Activated naive CD4-positive, alpha-beta T cell treated with anti-CD3 and anti-CD28 coated beads, Interleukin-2, amount 10 ng/mL, durations not matched to agents 7 days and 5 days (primary cell): ENCODE data around the gene FOXP1.

Experiments used
- CTCF ChIA-PET: fragments of 350-600 bp; sonication (Branson Sonifier 250); formaldehyde crosslinking; loops from one replicate; lab custom pipeline; 2021; ENCODE audit warnings: antibody characterized with exemption; lab: Charles Lee
- DNase-seq: peaks from one replicate; pipeline ENCODE4 v3.0.0-alpha.2; 2020
- H3K27ac Mint-ChIP-seq: one replicate; pipeline ENCODE4 v1.8.0; 2021; ENCODE audit warnings: mild to moderate bottlenecking, moderate library complexity, mixed read lengths
- H3K27me3 Mint-ChIP-seq: one replicate; pipeline ENCODE4 v1.8.0; 2021; ENCODE audit warnings: mild to moderate bottlenecking, mixed read lengths
- H3K36me3 Mint-ChIP-seq: one replicate; pipeline ENCODE4 v1.8.0; 2021; ENCODE audit warnings: mixed read lengths
- H3K4me1 Mint-ChIP-seq: one replicate; pipeline ENCODE4 v1.8.0; 2021; ENCODE audit warnings: mixed read lengths
- H3K4me3 Mint-ChIP-seq: one replicate; pipeline ENCODE4 v1.8.0; 2021; ENCODE audit warnings: mild to moderate bottlenecking, moderate library complexity, mixed read lengths
- H3K9me3 Mint-ChIP-seq: one replicate; pipeline ENCODE4 v1.8.0; 2021; ENCODE audit warnings: mixed read lengths

FOXP1 gene

DNA sequence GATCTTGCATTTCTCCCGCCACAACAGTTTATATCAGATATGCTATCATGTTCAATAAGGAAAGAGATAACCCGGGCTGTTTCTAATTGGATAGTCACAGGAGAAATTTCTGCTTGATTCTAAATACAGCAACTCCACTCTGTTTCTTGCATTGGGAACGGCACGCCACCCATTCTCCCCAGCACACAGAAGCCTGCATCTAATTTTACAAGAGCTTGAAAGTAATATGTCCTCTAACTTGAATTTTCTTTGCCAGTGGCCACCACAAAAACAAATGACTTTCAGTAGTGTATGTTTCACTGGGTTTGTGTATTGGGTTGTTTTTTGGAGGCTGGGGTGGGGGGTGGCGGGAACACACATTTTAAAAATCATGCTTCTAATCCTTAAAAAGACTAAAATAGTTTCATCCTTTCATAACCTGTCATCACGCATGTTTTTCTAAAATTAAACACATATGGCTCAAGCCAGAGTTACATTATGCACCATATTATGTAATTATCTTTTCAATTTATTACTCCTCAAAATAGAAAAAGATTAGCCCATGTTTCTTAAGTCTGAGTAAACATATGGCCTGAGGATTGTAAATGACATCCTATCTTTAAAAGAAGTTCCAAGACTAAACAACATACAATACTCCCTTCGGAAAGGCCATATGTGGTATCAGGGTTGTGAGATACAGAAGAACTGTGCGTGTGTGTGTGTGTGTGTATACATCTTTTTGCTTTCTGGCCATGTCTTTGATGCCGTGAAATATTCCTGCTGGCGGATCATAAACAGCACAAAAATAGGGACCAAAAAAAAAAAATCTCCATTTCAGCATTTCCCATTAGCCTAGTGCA lies 176.3 kb downstream of the FOXP1 start:
- Mint-ChIP-seq H3K4me3 (no peak overlapping the region), H3K36me3 (peaks cover 3% of the 10 kb centered on the region), H3K27me3 (peaks cover 11% of the 10 kb centered on the region), H3K4me1 (peaks cover 15% of the 10 kb centered on the region), H3K27ac (no peak overlapping the region), H3K9me3 (no peaks in the 10 kb centered on the region)
- no peak for DNase-seq
- CTCF ChIA-PET, result no interaction called here

DNA sequence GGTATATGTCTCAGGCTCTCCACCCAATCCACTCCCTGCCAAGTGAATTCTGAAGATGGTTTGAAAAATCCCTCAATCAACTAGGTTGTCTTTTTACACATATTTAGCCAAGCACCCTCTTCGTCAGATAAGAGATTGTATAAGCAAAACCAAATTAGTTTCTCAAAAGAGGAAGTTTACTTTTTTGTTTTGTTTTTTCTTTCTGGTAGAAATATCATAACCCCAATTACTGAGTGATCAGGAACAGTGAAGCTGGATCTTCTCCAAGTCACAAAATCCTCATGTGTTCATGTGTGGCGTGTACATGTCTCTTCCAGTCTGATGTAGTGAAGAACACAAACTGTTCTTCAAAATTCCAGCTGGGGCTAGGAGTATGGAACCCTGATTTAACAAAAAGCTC lies 180.6 kb downstream of the FOXP1 start:
- CTCF ChIA-PET, result interaction anchor here (1.1 kb wide), 1 partner anchor 10 kb away, joined by 3 read pairs; no protein-coding TSS in a partner anchor
- H3K9me3 Mint-ChIP-seq, result no peaks in the 10 kb centered on the region
- no peak overlapping the region for H3K4me3 Mint-ChIP-seq
- peaks cover 4% of the 10 kb centered on the region for H3K27me3 Mint-ChIP-seq
- H3K4me1 Mint-ChIP-seq, result peaks cover 40% of the 10 kb centered on the region
- peaks cover 4% of the 10 kb centered on the region for H3K36me3 Mint-ChIP-seq
- no peak overlapping the region for H3K27ac Mint-ChIP-seq
- no peak for DNase-seq

DNA sequence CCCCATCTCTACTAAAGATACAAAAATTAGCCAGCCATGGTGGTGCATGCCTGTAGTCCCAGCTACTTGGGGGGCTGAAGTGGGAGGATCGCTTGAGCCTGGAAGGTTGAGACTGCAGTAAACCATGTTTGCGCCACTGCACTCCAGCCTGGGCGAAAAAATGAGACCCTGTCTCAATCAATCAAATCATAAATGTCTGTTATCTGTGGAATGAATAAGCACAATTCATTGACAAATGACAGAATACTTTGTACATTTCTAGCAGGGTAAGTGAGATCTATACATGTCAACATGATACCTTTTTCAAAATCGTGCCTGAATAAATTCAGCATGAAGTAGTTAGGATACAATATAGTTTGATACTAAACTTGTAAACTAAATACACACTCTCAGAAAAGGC lies 181.2 kb downstream of the FOXP1 start:
- H3K4me1 Mint-ChIP-seq, result peaks cover 46% of the 10 kb centered on the region

DNA sequence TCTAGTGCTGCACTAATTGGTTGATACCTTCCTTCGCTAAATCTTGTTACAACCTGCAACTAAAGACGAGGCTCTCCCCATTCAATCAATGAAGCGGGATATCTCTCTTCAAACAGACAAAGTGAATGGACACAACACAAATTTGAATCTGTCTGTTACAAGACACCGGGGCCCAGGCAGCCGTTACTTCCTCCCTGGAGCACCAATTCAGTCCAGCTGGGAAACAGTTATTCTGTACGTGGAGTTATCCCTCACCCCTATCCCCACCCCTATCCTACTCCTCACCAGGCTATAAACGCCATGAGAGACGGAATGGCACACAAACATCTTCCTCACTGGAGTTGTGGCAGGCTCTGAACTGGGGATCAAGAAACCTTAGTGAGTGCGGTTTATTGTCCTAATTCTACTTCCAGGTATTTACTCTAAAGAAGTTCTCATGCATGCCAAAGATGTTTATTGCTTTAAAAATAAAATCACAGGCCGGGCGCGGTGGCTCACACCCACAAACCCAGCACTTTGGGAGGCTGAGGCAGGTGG lies 181.8 kb downstream of the FOXP1 start:
- no peak overlapping the region for H3K27ac Mint-ChIP-seq
- DNase-seq, result no peak
- no peaks in the 10 kb centered on the region for H3K9me3 Mint-ChIP-seq
- peaks cover 50% of the 10 kb centered on the region for H3K4me1 Mint-ChIP-seq
- peaks cover 4% of the 10 kb centered on the region for H3K36me3 Mint-ChIP-seq
- no peak overlapping the region for H3K4me3 Mint-ChIP-seq
- CTCF ChIA-PET, result interaction anchor here (0.6 kb wide), 1 partner anchor 33 kb away, joined by 3 read pairs; no protein-coding TSS in a partner anchor
- H3K27me3 Mint-ChIP-seq, result peaks cover 4% of the 10 kb centered on the region

More for the DNA sequence above, 181.2 kb downstream of the FOXP1 start:
- Mint-ChIP-seq H3K36me3 (peaks cover 4% of the 10 kb centered on the region), H3K9me3 (no peaks in the 10 kb centered on the region), H3K4me3 (no peak overlapping the region), H3K27ac (no peak overlapping the region), H3K27me3 (peaks cover 4% of the 10 kb centered on the region)
- DNase-seq, result no peak
- CTCF ChIA-PET, result interaction anchor here (0.6 kb wide), 1 partner anchor 34 kb away, joined by 3 read pairs; no protein-coding TSS in a partner anchor

DNA sequence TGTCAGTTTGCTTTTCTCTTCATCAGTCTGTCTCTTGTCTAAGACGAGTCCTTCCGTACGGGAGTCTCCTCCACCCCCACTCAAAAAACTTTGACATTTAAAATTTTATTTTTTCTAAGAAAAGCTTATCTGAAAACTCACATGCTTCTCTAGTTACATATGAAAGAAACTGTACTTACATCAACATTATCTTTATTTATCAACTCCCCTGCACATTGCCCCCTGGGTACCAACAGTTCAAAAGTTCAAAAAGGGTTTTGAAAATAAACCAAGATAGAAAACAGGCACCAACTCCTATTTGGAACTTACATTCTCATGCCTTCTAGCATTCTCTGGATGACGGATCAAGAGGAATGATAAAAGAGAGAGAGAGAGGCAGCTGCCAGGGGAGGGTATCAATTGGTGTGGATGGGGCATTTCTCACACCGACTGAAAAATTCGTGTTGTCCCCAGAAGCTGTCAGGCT lies 182.5 kb downstream of the FOXP1 start:
- no peak overlapping the region for H3K27ac Mint-ChIP-seq
- DNase-seq, result no peak

DNA sequence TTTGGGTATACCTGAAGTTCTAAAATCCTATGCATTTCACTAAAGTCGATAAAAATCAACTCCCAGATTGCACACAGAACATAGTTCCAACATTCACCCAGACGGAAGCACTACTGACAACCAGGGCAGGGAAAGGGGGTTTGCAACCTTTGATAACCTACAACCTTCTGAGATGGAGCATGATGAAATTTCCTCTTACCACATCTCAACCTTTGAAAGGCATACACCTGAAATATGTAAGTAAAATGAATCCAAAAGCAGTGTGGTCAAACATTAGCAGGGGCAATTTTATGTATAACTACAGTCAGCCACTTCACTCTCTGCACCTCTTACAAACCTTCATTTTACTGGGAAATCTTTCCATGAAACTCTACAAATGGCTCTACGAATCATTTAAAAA lies 184.1 kb downstream of the FOXP1 start:
- Mint-ChIP-seq H3K27ac (no peak overlapping the region), H3K4me3 (no peak overlapping the region), H3K9me3 (no peaks in the 10 kb centered on the region), H3K36me3 (peaks cover 8% of the 10 kb centered on the region), H3K27me3 (peaks cover 10% of the 10 kb centered on the region), H3K4me1 (peaks cover 56% of the 10 kb centered on the region)
- CTCF ChIA-PET, result no interaction called here
- no peak for DNase-seq

More for the DNA sequence above, 182.5 kb downstream of the FOXP1 start:
- H3K36me3 Mint-ChIP-seq, result peaks cover 4% of the 10 kb centered on the region
- no peaks in the 10 kb centered on the region for H3K9me3 Mint-ChIP-seq
- H3K27me3 Mint-ChIP-seq, result peaks cover 4% of the 10 kb centered on the region
- no peak overlapping the region for H3K4me3 Mint-ChIP-seq
- CTCF ChIA-PET, result no interaction called here
- peaks cover 51% of the 10 kb centered on the region for H3K4me1 Mint-ChIP-seq

DNA sequence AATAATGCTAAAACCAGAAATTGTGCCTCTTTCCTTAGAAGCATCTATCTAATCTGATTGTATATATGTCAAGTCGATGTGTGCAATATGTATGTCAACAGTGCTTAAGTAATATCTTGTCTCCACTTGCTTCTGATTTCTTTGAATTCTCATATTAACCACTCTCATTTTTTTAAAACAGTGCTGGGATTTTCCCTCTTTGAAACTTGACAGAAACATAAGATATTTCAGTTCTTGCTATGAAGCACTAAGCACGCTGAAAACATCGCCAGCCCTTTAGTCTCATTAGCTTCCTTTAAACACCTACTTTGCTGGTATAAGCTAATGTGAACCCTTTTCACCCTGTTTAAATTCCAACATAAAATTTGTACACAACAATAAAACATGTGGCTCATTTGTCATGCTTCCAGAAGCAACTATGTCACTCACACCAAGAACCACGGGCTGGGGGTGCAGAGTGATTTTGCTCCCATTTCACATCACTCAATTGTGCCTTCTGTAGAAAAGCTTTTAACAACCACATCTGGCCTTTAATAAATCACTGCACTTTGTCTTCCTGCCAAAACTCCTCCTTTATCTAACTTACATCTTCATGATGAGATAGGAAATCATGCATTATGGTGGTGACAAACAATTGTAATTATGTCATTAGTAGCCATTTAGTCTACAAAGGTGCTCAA lies 185.2 kb downstream of the FOXP1 start:
- Mint-ChIP-seq H3K4me1 (peaks cover 56% of the 10 kb centered on the region), H3K27ac (no peak overlapping the region), H3K27me3 (peaks cover 13% of the 10 kb centered on the region), H3K36me3 (peaks cover 7% of the 10 kb centered on the region), H3K9me3 (no peaks in the 10 kb centered on the region), H3K4me3 (no peak overlapping the region)
- no peak for DNase-seq
- CTCF ChIA-PET, result interaction anchor here (1.3 to 2.4 kb wide), 8 partner anchors 9 to 91 kb away, joined by 3 to 7 read pairs (median 4); no protein-coding TSS in a partner anchor

DNA sequence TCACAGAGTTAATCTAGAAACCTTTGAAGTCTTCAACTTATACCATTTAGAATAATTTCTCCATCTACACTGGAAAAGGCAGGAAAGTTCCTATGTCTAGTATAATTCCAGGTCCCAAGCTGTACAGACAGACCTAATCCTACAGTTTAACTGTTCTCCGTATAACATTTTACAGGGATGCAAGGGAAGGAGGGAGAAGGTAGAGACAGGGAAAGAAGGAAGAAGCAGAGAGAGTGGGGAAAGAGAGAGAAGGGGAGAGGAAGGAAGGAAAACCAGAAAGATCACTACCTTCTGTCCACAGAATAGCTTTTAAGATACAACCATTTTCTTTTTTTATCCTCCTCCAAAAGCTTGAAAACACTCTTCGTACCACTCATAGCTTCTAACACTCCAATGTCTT lies 185.8 kb downstream of the FOXP1 start:
- Mint-ChIP-seq H3K27ac (peak overlapping the region; percentile 19), H3K9me3 (no peaks in the 10 kb centered on the region), H3K36me3 (peaks cover 5% of the 10 kb centered on the region), H3K4me3 (no peak overlapping the region), H3K27me3 (peaks cover 13% of the 10 kb centered on the region), H3K4me1 (peaks cover 50% of the 10 kb centered on the region)
- CTCF ChIA-PET, result interaction anchor here (1.0 to 2.4 kb wide), 10 partner anchors 9 to 90 kb away, joined by 3 to 7 read pairs (median 4); no protein-coding TSS in a partner anchor
- DNase-seq, result no peak

DNA sequence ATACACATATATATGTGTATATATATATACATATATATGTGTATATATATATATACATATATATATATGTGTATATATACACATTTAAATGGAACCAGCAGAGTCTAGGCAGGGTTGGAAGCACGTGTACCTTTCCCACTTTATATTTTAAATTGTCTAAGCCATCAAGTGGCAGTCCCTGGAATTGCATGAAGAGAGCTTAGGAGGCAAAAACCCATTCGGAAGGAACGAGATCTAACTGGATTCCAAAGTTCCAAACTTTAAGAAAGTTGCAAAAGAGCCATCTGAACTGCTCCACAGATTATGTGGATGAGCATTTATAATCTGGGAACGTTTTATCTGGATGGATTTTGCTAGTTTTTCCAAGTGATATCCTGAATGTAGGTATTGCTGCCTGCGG lies 186.5 kb downstream of the FOXP1 start:
- H3K27me3 Mint-ChIP-seq, result peaks cover 13% of the 10 kb centered on the region
- no peak overlapping the region for H3K4me3 Mint-ChIP-seq
- CTCF ChIA-PET, result interaction anchor here (1.0 to 2.4 kb wide), 8 partner anchors 13 to 89 kb away, joined by 3 to 7 read pairs (median 4); no protein-coding TSS in a partner anchor
- DNase-seq, result no peak
- no peaks in the 10 kb centered on the region for H3K9me3 Mint-ChIP-seq
- no peak overlapping the region for H3K27ac Mint-ChIP-seq
- peaks cover 48% of the 10 kb centered on the region for H3K4me1 Mint-ChIP-seq
- H3K36me3 Mint-ChIP-seq, result peaks cover 5% of the 10 kb centered on the region

DNA sequence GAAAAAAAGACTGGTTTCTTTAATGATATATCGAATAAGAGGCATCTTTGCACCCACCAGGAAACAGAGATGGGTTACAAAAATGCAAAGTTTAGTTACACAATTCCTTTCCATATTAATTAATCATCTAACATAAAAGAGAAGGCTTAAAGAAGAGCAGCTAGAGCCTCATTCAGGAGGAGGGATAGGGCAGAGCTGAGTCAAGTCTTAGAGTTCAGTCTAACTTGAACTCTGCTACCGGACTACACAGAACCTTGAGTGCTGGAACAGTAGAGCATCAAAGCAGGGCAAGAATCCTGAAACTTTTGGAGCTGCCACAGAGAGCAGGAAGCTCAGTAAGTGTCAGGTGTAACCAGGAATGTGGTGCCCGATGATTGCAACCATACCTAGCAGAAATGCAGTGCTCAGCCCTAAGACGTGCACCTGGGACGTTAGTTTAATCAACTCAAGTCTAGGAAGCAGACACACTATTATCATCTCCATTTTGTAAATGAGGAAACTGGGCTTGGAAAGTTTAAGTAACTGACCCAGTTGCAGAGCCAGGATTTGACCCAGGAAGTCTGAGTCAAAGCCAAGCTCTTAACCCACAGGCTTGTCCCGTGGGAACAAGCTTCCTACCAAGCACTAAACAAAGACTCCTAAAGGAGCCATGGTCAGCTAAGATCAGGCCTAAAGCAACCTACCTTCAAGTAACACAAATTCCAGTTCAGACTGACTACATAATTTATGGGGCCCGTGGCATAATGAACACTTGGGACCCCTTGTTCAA lies 187.4 kb downstream of the FOXP1 start:
- Mint-ChIP-seq H3K4me3 (no peak overlapping the region), H3K27me3 (peaks cover 10% of the 10 kb centered on the region), H3K4me1 (peaks cover 50% of the 10 kb centered on the region), H3K9me3 (no peaks in the 10 kb centered on the region), H3K27ac (no peak overlapping the region), H3K36me3 (peaks cover 7% of the 10 kb centered on the region)
- no peak for DNase-seq
- CTCF ChIA-PET, result interaction anchor here (0.8 kb wide), 1 partner anchor 14 kb away, joined by 3 read pairs; no protein-coding TSS in a partner anchor

DNA sequence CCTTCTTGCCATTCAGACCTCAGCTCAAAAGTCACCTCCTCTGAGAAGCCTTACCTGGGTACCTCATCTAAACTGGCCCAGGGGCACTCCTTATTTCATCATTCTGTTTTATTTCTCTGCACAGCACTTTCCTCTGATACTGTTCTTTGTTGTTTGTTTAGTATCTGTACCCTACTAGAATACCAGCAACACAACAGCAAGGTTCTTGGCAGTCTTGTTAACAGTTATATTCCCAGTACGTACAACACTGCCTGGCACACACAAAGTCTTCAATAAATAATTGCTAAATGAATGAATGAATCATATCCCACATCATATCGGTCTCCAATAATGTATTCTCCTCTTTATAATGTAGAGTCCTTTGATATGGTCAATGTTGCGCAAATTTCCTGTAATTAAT lies 188.1 kb downstream of the FOXP1 start:
- peaks cover 10% of the 10 kb centered on the region for H3K36me3 Mint-ChIP-seq
- H3K27ac Mint-ChIP-seq, result no peak overlapping the region
- no peak for DNase-seq
- peaks cover 52% of the 10 kb centered on the region for H3K4me1 Mint-ChIP-seq
- H3K4me3 Mint-ChIP-seq, result no peak overlapping the region
- H3K9me3 Mint-ChIP-seq, result no peaks in the 10 kb centered on the region
- CTCF ChIA-PET, result no interaction called here
- H3K27me3 Mint-ChIP-seq, result peaks cover 9% of the 10 kb centered on the region

DNA sequence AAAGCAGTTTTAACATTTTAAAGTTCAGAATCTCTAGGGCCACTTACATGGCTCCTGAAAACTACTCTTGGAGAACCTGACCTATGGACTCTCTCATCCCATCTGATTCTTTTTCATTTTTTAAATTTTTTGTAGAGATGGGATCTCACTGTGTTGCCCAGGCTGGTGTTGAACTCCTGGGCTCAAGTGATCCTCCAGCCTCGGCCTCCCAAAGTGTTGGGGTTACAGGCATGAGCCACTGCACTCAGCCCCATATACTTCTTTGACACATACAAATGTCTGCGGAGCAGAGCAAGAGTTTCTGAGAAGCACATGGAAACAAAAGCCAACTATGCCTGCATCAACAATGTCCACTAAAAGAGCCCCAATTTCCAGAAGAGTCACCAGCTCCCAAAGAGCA lies 189.8 kb downstream of the FOXP1 start:
- H3K4me3 Mint-ChIP-seq, result no peak overlapping the region
- H3K27ac Mint-ChIP-seq, result no peak overlapping the region
- CTCF ChIA-PET, result no interaction called here
- H3K9me3 Mint-ChIP-seq, result no peaks in the 10 kb centered on the region
- H3K27me3 Mint-ChIP-seq, result peaks cover 9% of the 10 kb centered on the region
- DNase-seq, result no peak
- peaks cover 53% of the 10 kb centered on the region for H3K4me1 Mint-ChIP-seq
- H3K36me3 Mint-ChIP-seq, result peaks cover 8% of the 10 kb centered on the region

DNA sequence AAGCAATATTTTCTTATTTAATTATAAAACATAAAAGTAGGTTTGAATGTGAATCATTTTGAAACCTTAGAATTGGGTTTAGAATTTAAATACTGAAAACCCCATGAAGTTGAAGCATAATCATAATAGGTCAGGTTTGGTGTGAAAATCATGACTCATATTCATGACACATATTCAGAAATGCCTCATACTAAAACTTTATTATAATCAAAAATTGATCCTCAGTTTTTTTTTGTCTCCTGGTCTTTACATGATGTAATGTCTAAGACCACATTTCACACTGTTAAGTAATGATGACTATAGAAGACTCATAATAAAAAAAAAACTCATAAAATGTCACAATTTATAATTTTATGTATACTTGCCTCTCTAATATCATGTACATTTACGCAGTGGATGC lies 190.4 kb downstream of the FOXP1 start:
- no peak overlapping the region for H3K27ac Mint-ChIP-seq
- peaks cover 52% of the 10 kb centered on the region for H3K4me1 Mint-ChIP-seq
- H3K27me3 Mint-ChIP-seq, result peaks cover 9% of the 10 kb centered on the region
- H3K4me3 Mint-ChIP-seq, result no peak overlapping the region
- peaks cover 8% of the 10 kb centered on the region for H3K36me3 Mint-ChIP-seq
- CTCF ChIA-PET, result interaction anchor here (1.2 kb wide), 1 partner anchor 10 kb away, joined by 3 read pairs; no protein-coding TSS in a partner anchor
- H3K9me3 Mint-ChIP-seq, result no peaks in the 10 kb centered on the region
- no peak for DNase-seq
